ENCODE data around the gene GTF3C2.

GTF3C2 gene

DNA sequence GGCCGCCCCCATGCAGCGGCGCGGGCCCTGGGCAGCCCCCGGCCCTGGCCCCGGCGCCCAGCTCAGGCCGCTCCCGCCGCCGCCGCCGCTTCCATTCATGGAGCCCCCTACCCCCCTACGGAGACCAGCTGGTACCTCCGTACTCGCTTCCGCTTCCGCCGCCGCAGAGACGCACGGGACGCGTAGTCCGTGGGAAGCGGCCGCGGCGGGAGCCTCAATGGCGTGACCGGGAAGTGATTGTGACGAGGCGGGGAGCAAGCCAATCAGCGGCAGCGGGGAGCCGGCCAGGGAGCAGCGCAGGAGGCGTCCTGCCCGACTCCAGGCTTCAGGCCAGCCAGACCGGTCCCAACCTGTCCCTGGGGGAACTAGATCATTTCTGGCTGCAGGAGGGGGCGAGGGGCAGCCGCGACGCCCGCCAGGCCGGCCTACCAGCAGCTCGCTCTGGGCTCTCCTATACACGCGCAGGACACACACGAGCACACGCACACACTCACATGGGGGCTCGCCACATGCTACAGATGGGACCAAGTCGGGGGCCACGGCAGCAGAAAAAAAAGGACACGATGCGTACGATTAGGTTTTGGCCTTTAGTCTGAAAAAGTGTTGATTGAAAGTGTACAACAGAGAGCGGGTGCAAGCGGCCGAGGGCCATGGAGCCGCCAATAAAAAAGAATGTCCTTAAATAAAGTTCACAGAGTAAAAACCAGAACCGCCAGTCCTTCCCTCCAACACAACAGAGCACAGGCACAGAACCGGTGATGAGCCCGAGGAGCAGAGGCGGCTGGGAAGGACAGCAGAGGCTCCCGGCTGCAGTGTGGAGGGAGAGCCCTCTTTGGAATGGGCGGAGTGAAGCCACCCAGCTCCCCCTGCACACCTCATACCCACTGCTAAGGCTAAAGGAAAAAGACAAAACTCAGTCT, 24.3 kb upstream of the GTF3C2 start, which contains the start of gene ZNF513:
TSS of gene ZNF513 (minus strand) at position 109 of the 920 bp plus-strand sequence. CDS start 208 bp downstream, outside the sequence.
- ChIA-PET POLR2A (interaction anchor here (2.3 kb wide), 1 partner anchor 10 kb away, joined by 15 read pairs; the partner anchor contains the start of genes EIF2B4 and SNX17), CTCF (interaction anchor here (1.6 to 2.0 kb wide), 2 partner anchors 10 to 47 kb away, joined by 6 read pairs; partner anchors contain the start of genes NRBP1 and SNX17)
- DNase-seq: peak; percentile 91 to 94 (median 92)
- Histone ChIP-seq H3K27me3 (replicated peaks in 2 of 5; ENCODE audit: control insufficient read depth in 4 of 5, insufficient read depth in 5 of 5, low read length in 4 of 5) (no peaks in the 10 kb centered on the region), H3K4me1 (ENCODE audit: control extremely low read depth in 1 of 4, control insufficient read depth in 4 of 4, insufficient read depth in 4 of 4, low read length in 3 of 4) (peaks cover 12 to 27% (median 18%) of the 10 kb centered on the region in 4 experiments), H3K9me3 (ENCODE audit: control extremely low read depth in 1 of 5, control insufficient read depth in 4 of 5, insufficient read depth in 2 of 5, low read depth in 1 of 5, low read length in 4 of 5) (no peaks in the 10 kb centered on the region), H3K27ac (ENCODE audit: insufficient read depth in 1 of 2, low read depth in 1 of 2, low read length in 2 of 2, poor library complexity in 1 of 2, severe bottlenecking in 2 of 2) (peak within 1 kb of the TSS; percentile 81 to 92), H3K36me3 (ENCODE audit: control insufficient read depth in 4 of 4, insufficient read depth in 4 of 4, low read length in 3 of 4) (peaks cover 12 to 81% (median 51%) of the 10 kb centered on the region in 4 experiments), H3K4me3 (ENCODE audit: control insufficient read depth in 1 of 7, extremely low read depth in 1 of 7, insufficient read depth in 4 of 7, low read depth in 2 of 7, low read length in 6 of 7) (peak within 1 kb of the TSS; percentile 67 to 86 (median 81))
- 21% methylated on average over 52 of the region's 67 CpGs for WGBS (ENCODE audit: insufficient coverage)

DNA sequence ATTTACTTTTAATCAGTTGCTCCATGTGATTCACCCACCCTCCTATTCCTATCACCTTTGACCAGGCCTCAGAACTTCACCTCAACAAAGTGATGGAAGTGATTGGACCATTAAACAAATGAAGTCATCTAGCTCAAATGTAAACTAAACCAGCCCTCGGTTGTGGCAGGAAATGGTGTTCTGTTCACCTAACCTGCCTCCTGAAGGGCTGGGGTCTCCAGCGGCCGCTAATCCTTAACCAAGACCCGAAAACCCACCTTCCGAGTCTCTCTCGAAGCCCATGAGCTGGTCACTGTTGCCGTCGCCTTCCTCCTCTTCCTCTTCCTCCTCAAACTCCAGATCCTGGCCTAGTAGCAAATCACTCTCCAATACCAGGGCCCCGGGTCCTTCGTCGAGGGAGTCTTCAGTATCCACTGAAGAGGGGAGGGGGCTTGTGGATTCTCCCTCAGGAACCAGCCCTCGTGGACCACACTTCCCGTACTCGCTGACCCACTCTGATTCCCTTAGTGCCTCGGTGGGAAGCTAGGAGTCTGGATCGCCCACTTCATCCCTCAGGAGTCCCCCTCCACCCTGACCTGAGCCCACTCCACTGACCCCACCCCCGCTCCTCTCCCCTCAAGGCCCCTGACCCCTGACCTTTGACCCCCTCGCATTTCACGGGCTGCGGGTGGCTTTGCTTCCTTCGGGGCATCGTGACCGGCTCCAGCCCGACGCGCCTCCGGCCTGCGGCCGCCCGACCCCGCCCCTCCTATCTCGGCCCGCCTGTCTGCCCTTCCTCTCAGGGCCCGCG, 23.5 kb upstream of the GTF3C2 start:
- no peaks in the 10 kb centered on the region for H3K9me3 ChIP-seq (ENCODE audit: control extremely low read depth in 1 of 5, control insufficient read depth in 4 of 5, insufficient read depth in 2 of 5, low read depth in 1 of 5, low read length in 4 of 5)
- peak; percentile 10 to 60 (median 45) for DNase-seq
- 0% methylated on average over 22 of the region's 35 CpGs for WGBS (ENCODE audit: insufficient coverage)
- ChIA-PET CTCF (interaction anchor here (0.8 to 1.6 kb wide), 7 partner anchors 9 to 246 kb away, joined by 3 to 7 read pairs (median 3); partner anchors contain the start of genes EIF2B4 and SNX17), POLR2A (interaction anchor here (0.6 to 2.3 kb wide), 3 partner anchors 9 to 1213 kb away, joined by 3 to 15 read pairs (median 7); partner anchors contain the start of genes EIF2B4, PPM1G and SNX17)
- peak overlapping the region; percentile 67 to 86 (median 81) for H3K4me3 ChIP-seq (ENCODE audit: control insufficient read depth in 1 of 7, extremely low read depth in 1 of 7, insufficient read depth in 4 of 7, low read depth in 2 of 7, low read length in 6 of 7)
- H3K4me1 ChIP-seq (ENCODE audit: control extremely low read depth in 1 of 4, control insufficient read depth in 4 of 4, insufficient read depth in 4 of 4, low read length in 3 of 4): peaks cover 12 to 27% (median 18%) of the 10 kb centered on the region in 4 experiments
- H3K36me3 ChIP-seq (ENCODE audit: control insufficient read depth in 4 of 4, insufficient read depth in 4 of 4, low read length in 3 of 4): peaks cover 12 to 81% (median 55%) of the 10 kb centered on the region in 4 experiments
- H3K27ac ChIP-seq (ENCODE audit: insufficient read depth in 1 of 2, low read depth in 1 of 2, low read length in 2 of 2, poor library complexity in 1 of 2, severe bottlenecking in 2 of 2): peak overlapping the region; percentile 81 to 92
- no peaks in the 10 kb centered on the region for H3K27me3 ChIP-seq (replicated peaks in 2 of 5; ENCODE audit: control insufficient read depth in 4 of 5, insufficient read depth in 5 of 5, low read length in 4 of 5)

- Histone ChIP-seq H3K27ac (ENCODE audit: insufficient read depth in 1 of 2, low read depth in 1 of 2, low read length in 2 of 2, poor library complexity in 1 of 2, severe bottlenecking in 2 of 2) (peak overlapping the region; percentile 81 to 92), H3K27me3 (replicated peaks in 2 of 5; ENCODE audit: control insufficient read depth in 4 of 5, insufficient read depth in 5 of 5, low read length in 4 of 5) (no peaks in the 10 kb centered on the region), H3K4me1 (ENCODE audit: control extremely low read depth in 1 of 4, control insufficient read depth in 4 of 4, insufficient read depth in 4 of 4, low read length in 3 of 4) (peaks cover 12 to 27% (median 18%) of the 10 kb centered on the region in 4 experiments), H3K36me3 (ENCODE audit: control insufficient read depth in 4 of 4, insufficient read depth in 4 of 4, low read length in 3 of 4) (peaks cover 7 to 81% (median 56%) of the 10 kb centered on the region in 4 experiments), H3K4me3 (ENCODE audit: control insufficient read depth in 1 of 7, extremely low read depth in 1 of 7, insufficient read depth in 4 of 7, low read depth in 2 of 7, low read length in 6 of 7) (peak overlapping the region in 6 of 7 experiments; percentile 67 to 86 (median 82)), H3K9me3 (ENCODE audit: control extremely low read depth in 1 of 5, control insufficient read depth in 4 of 5, insufficient read depth in 2 of 5, low read depth in 1 of 5, low read length in 4 of 5) (no peaks in the 10 kb centered on the region)
- ChIA-PET CTCF (interaction anchor here (0.8 to 1.6 kb wide), 8 partner anchors 8 to 246 kb away, joined by 3 to 7 read pairs (median 3); partner anchors contain the start of genes EIF2B4, PPM1G and SNX17), POLR2A (interaction anchor here (0.6 to 2.3 kb wide), 3 partner anchors 8 to 1214 kb away, joined by 3 to 15 read pairs (median 7); partner anchors contain the start of genes EIF2B4, PPM1G and SNX17)
- peak in 2 of 3 donors; percentile 16 to 33 for DNase-seq
- no CpG with 5 or more reads among the region's 2 CpGs for whole genome bisulfite sequencing (ENCODE audit: insufficient coverage)
Observed at GRCh38 chr2:27379383-27379835, 22.8 kb upstream of the GTF3C2 start.

- peaks cover 4 to 80% (median 55%) of the 10 kb centered on the region in 4 experiments for H3K36me3 ChIP-seq (ENCODE audit: control insufficient read depth in 4 of 4, insufficient read depth in 4 of 4, low read length in 3 of 4)
- no peaks in the 10 kb centered on the region for H3K9me3 ChIP-seq (ENCODE audit: control extremely low read depth in 1 of 5, control insufficient read depth in 4 of 5, insufficient read depth in 2 of 5, low read depth in 1 of 5, low read length in 4 of 5)
- no peaks in the 10 kb centered on the region for H3K27me3 ChIP-seq (replicated peaks in 2 of 5; ENCODE audit: control insufficient read depth in 4 of 5, insufficient read depth in 5 of 5, low read length in 4 of 5)
- POLR2A ChIA-PET: interaction anchor here (1.0 to 2.3 kb wide), 2 partner anchors 8 to 30 kb away, joined by 4 to 15 read pairs; partner anchors contain the start of genes EIF2B4, PPM1G and SNX17
- peak overlapping the region in 1 of 7 experiments; percentile 83 for H3K4me3 ChIP-seq (ENCODE audit: control insufficient read depth in 1 of 7, extremely low read depth in 1 of 7, insufficient read depth in 4 of 7, low read depth in 2 of 7, low read length in 6 of 7)
- WGBS (ENCODE audit: insufficient coverage): 98% methylated on average over 8 of the region's 9 CpGs
- H3K27ac ChIP-seq (ENCODE audit: insufficient read depth in 1 of 2, low read depth in 1 of 2, low read length in 2 of 2, poor library complexity in 1 of 2, severe bottlenecking in 2 of 2): peak overlapping the region in 1 of 2 experiments; percentile 92
- DNase-seq: no peak
- CTCF ChIA-PET: interaction anchor here (0.7 to 1.6 kb wide), 8 partner anchors 8 to 420 kb away, joined by 3 to 7 read pairs (median 3); partner anchors contain the start of genes EIF2B4, PPM1G and SNX17
- H3K4me1 ChIP-seq (ENCODE audit: control extremely low read depth in 1 of 4, control insufficient read depth in 4 of 4, insufficient read depth in 4 of 4, low read length in 3 of 4): peaks cover 12 to 27% (median 18%) of the 10 kb centered on the region in 4 experiments
Observed at GRCh38 chr2:27378809-27379290, 22.3 kb upstream of the GTF3C2 start.

DNA sequence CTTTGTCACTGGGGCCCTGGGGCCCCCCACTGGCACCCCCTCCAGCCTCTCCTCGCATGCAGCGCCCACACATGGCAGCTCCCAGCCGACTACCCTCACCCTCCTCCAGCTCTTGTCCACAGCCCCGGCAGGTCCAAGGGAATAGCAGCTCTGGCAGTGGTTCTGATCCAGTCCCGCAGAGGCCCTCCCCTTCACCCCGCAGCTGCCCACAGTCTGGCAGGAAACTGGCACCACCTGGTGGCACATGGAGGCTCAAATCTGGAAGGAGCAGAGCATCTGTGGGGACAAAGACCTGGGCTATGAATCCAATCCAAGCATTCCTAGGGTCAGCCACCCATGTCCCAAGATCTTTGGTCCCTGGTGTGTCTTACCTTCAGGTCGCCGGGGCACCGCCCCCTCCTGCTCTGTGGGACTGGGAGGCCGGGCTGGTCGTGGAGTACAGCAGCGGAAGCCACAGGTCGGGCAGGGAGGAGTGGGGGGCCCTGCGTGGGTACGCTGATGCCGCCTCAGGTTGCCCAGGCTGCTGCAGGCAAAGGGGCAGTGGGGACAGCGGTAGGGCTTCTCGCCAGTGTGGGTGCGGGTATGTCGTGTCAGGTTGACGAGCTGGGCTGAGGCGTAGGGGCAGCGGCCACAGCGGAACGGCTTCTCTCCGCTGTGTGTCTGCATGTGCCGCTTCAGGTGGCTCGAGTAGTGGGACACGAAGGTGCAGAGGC, 21.7 kb upstream of the GTF3C2 start:
- peak in 2 of 3 donors; percentile 16 to 24 for DNase-seq
- Histone ChIP-seq H3K36me3 (ENCODE audit: control insufficient read depth in 4 of 4, insufficient read depth in 4 of 4, low read length in 3 of 4) (peaks cover 4 to 78% (median 53%) of the 10 kb centered on the region in 4 experiments), H3K27ac (ENCODE audit: insufficient read depth in 1 of 2, low read depth in 1 of 2, low read length in 2 of 2, poor library complexity in 1 of 2, severe bottlenecking in 2 of 2) (no peak overlapping the region), H3K4me3 (ENCODE audit: control insufficient read depth in 1 of 7, extremely low read depth in 1 of 7, insufficient read depth in 4 of 7, low read depth in 2 of 7, low read length in 6 of 7) (no peak overlapping the region), H3K4me1 (ENCODE audit: control extremely low read depth in 1 of 4, control insufficient read depth in 4 of 4, insufficient read depth in 4 of 4, low read length in 3 of 4) (peaks cover 12 to 27% (median 18%) of the 10 kb centered on the region in 4 experiments), H3K27me3 (replicated peaks in 2 of 5; ENCODE audit: control insufficient read depth in 4 of 5, insufficient read depth in 5 of 5, low read length in 4 of 5) (no peaks in the 10 kb centered on the region), H3K9me3 (ENCODE audit: control extremely low read depth in 1 of 5, control insufficient read depth in 4 of 5, insufficient read depth in 2 of 5, low read depth in 1 of 5, low read length in 4 of 5) (no peaks in the 10 kb centered on the region)
- ChIA-PET POLR2A (interaction anchor here (1.0 kb wide), 1 partner anchor 31 kb away, joined by 4 read pairs; the partner anchor contains the start of gene PPM1G), CTCF (interaction anchor here (0.5 to 1.4 kb wide), 3 partner anchors 32 to 419 kb away, joined by 3 read pairs; partner anchors contain the start of gene PPM1G)
- WGBS (ENCODE audit: insufficient coverage): 91% methylated on average over 28 of the region's 29 CpGs

Data from common myeloid progenitor, CD34-positive (primary cell).